Prostate gland (tissue), 2 donors: ENCODE data around the gene ST7.

ENCODE experiments used
- POLR2A ChIP-seq: fragments of 450-650 bp; IDR thresholded peaks from one replicate; pipeline ENCODE4 v1.6.1; 2016; ENCODE audit warnings: antibody characterized with exemption, mild to moderate bottlenecking
- TF ChIP-seq, protein P1 (sequence below), 4 experiments: fragments of 200-600 bp in 2 of 4; fragments of 450-650 bp in 2 of 4; sonication (generic) in 2 of 4; IDR thresholded peaks; 1 replicate in 3 of 4; 2 replicates in 1 of 4; pipeline ENCODE4 v1.5.1; 2016 to 2019; ENCODE audit warnings: antibody characterized with exemption in 4 of 4, mild to moderate bottlenecking in 2 of 4, moderate library complexity in 2 of 4

DNA sequence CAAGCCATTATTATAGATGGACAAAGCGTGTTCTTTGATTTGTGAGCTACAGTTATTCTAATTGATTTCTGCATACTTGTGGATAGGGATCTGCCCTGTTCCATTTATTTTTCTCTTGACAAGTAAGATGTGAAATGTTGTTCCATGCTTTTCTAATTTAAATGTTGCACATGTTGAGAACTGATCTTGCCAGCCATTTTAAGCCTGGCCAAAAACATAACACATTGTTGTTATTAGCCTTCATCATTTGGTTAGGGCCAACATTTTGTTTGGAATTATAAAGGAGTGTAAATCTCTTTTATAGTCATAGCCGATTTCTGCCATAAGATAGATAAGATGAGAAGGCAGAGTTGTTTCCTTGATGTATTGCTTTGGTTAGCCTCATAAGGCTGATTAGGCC is 252.6 kb downstream of the ST7 start:
- TF ChIP-seq, protein P1, sequence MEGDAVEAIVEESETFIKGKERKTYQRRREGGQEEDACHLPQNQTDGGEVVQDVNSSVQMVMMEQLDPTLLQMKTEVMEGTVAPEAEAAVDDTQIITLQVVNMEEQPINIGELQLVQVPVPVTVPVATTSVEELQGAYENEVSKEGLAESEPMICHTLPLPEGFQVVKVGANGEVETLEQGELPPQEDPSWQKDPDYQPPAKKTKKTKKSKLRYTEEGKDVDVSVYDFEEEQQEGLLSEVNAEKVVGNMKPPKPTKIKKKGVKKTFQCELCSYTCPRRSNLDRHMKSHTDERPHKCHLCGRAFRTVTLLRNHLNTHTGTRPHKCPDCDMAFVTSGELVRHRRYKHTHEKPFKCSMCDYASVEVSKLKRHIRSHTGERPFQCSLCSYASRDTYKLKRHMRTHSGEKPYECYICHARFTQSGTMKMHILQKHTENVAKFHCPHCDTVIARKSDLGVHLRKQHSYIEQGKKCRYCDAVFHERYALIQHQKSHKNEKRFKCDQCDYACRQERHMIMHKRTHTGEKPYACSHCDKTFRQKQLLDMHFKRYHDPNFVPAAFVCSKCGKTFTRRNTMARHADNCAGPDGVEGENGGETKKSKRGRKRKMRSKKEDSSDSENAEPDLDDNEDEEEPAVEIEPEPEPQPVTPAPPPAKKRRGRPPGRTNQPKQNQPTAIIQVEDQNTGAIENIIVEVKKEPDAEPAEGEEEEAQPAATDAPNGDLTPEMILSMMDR (IDR thresholded peaks at IDR 0.05), result no peak
- TF ChIP-seq POLR2A, result no peak
